ENCODE data around the gene BEST4. TPM values are rescaled to one million over a fixed set of nuclear protein-coding genes. Genes with fewer than 3 reads are reported as not detected.
"Not testable (repeated sequence)": the region's sequence is repeated elsewhere in the genome, so short reads cannot be mapped to it uniquely, and the experiment has no call there.

BEST4 gene
- total and polyA plus RNA-seq, 2 experiments from 2014 or later = 0.48 to 0.83 TPM

- TF ChIP-seq CTCF (IDR thresholded peaks at IDR 0.05; ENCODE audit: poor library complexity) (no peak), EZH2 (IDR thresholded peaks at IDR 0.05; ENCODE audit: borderline replicate concordance) (no peak), EZH2phosphoT487 (IDR thresholded peaks at IDR 0.05; ENCODE audit: low read depth, severe bottlenecking, unreplicated experiment) (no peak)
- Histone ChIP-seq H3K27ac (no peak overlapping the region), H3K4me1 (ENCODE audit: insufficient read depth) (peaks cover 5% of the 10 kb centered on the region)
Measured at GRCh38 chr1:44817307-44817706, 29.3 kb upstream of the BEST4 start.

GRCh38 chr1:44815926-44816325 lies 28.0 kb upstream of the BEST4 start:
- DNase-seq (ENCODE audit: low spot score); H3K79me2 ChIP-seq; H3K4me3 ChIP-seq; H3K4me2 ChIP-seq; H4K20me1 ChIP-seq (ENCODE audit: insufficient read depth, poor library complexity, severe bottlenecking); H3K9me2 ChIP-seq (replicated peaks; ENCODE audit: insufficient read depth); H3K27me3 ChIP-seq; H2AFZ ChIP-seq; H3K9me3 ChIP-seq (ENCODE audit: low read depth); H3K36me3 ChIP-seq (replicated peaks; ENCODE audit: insufficient read depth, low read depth): not testable (repeated sequence)
- Histone ChIP-seq H3K27ac (peak overlapping the region; percentile 29), H3K4me1 (ENCODE audit: insufficient read depth) (peaks cover 12% of the 10 kb centered on the region)
- 95% methylated on average over 9 of the region's 9 CpGs for WGBS (ENCODE audit: low lambda C conversion rate, missing lambda C conversion rate)

More at GRCh38 chr1:44817307-44817706, 29.3 kb upstream of the BEST4 start:
- no peaks in the 10 kb centered on the region for H3K9me2 ChIP-seq (replicated peaks; ENCODE audit: insufficient read depth)
- no peaks in the 10 kb centered on the region for H3K36me3 ChIP-seq (replicated peaks; ENCODE audit: insufficient read depth, low read depth)
- H3K4me2 ChIP-seq = no peak overlapping the region
- H3K4me3 ChIP-seq = no peak overlapping the region
- no peaks in the 10 kb centered on the region for H3K9me3 ChIP-seq (ENCODE audit: low read depth)
- no peak overlapping the region for H2AFZ ChIP-seq
- H4K20me1 ChIP-seq (ENCODE audit: insufficient read depth, poor library complexity, severe bottlenecking) = no peaks in the 10 kb centered on the region
- no peaks in the 10 kb centered on the region for H3K27me3 ChIP-seq
- no peak for DNase-seq (ENCODE audit: low spot score)
- no peaks in the 10 kb centered on the region for H3K79me2 ChIP-seq
- 94% methylated on average over 2 of the region's 2 CpGs for WGBS (ENCODE audit: low lambda C conversion rate, missing lambda C conversion rate)

DNA sequence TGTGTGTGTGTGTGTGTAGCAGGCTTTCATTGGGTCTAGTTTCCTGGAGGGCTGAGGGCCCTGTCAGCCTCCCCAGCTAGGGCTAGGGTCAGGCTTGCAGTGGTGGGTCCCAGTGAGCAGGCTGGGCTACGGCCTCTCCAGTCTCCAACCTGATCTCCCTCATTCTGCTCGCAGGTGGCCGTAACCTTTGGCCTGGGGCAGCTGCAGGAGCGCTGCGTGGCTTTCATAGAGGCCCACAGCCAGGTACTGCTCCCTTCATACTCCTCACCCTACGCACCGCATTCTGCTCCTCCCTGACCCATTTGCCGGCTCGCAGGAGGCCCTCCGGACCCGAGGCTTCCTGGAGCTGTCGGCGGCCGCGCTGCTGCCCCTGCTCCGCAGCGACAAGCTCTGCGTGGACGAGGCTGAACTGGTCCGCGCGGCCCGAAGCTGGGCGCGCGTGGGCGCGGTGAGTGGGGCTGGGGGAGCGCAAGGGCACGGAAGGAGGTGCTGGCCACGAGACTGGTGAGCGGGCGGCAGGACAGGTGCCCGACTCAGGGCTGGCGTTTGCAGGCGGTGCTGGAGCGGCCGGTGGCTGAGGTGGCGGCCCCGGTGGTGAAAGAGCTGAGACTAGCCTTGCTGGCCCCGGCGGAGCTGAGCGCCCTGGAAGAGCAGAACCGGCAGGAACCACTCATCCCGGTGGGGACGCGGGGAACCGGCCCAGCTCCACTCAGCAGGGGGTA lies 25.0 kb upstream of the BEST4 start:
- DNase-seq (ENCODE audit: low spot score) = no peak
- WGBS (ENCODE audit: low lambda C conversion rate, missing lambda C conversion rate) = 60% methylated on average over 41 of the region's 48 CpGs
- TF ChIP-seq EZH2phosphoT487 (IDR thresholded peaks at IDR 0.05; ENCODE audit: low read depth, severe bottlenecking, unreplicated experiment) (no peak), EZH2 (IDR thresholded peaks at IDR 0.05; ENCODE audit: borderline replicate concordance) (no peak), CTCF (IDR thresholded peaks at IDR 0.05; ENCODE audit: poor library complexity) (no peak)
- Histone ChIP-seq H3K4me3 (no peak overlapping the region), H3K27ac (peak overlapping the region; percentile 58), H2AFZ (no peak overlapping the region), H3K4me2 (peak overlapping the region; percentile 69), H3K27me3 (no peaks in the 10 kb centered on the region), H3K9me3 (ENCODE audit: low read depth) (no peaks in the 10 kb centered on the region), H3K36me3 (replicated peaks; ENCODE audit: insufficient read depth, low read depth) (no peaks in the 10 kb centered on the region), H3K4me1 (ENCODE audit: insufficient read depth) (peaks cover 38% of the 10 kb centered on the region), H3K9me2 (replicated peaks; ENCODE audit: insufficient read depth) (no peaks in the 10 kb centered on the region), H3K79me2 (peaks cover 17% of the 10 kb centered on the region), H4K20me1 (ENCODE audit: insufficient read depth, poor library complexity, severe bottlenecking) (no peaks in the 10 kb centered on the region)

- Histone ChIP-seq H3K4me1 (ENCODE audit: insufficient read depth) (peaks cover 53% of the 10 kb centered on the region), H3K9me3 (ENCODE audit: low read depth) (no peaks in the 10 kb centered on the region), H3K27ac (peak overlapping the region; percentile 75), H3K36me3 (replicated peaks; ENCODE audit: insufficient read depth, low read depth) (no peaks in the 10 kb centered on the region), H4K20me1 (ENCODE audit: insufficient read depth, poor library complexity, severe bottlenecking) (no peaks in the 10 kb centered on the region), H3K79me2 (peaks cover 17% of the 10 kb centered on the region), H3K27me3 (no peaks in the 10 kb centered on the region), H3K4me3 (no peak overlapping the region), H2AFZ (no peak overlapping the region), H3K9me2 (replicated peaks; ENCODE audit: insufficient read depth) (no peaks in the 10 kb centered on the region), H3K4me2 (peak overlapping the region; percentile 5)
- no peak for TF ChIP-seq EZH2 (IDR thresholded peaks at IDR 0.05; ENCODE audit: borderline replicate concordance)
- TF ChIP-seq EZH2phosphoT487 (IDR thresholded peaks at IDR 0.05; ENCODE audit: low read depth, severe bottlenecking, unreplicated experiment) = no peak
- no peak for TF ChIP-seq CTCF (IDR thresholded peaks at IDR 0.05; ENCODE audit: poor library complexity)
- peak; percentile 5 for DNase-seq (ENCODE audit: low spot score)
- 90% methylated on average over 8 of the region's 8 CpGs for WGBS (ENCODE audit: low lambda C conversion rate, missing lambda C conversion rate)
Measured at GRCh38 chr1:44811234-44811633, 23.3 kb upstream of the BEST4 start.

- not testable (repeated sequence) for H3K27me3 ChIP-seq; H3K9me3 ChIP-seq (ENCODE audit: low read depth); DNase-seq (ENCODE audit: low spot score); H3K4me3 ChIP-seq; H4K20me1 ChIP-seq (ENCODE audit: insufficient read depth, poor library complexity, severe bottlenecking); H2AFZ ChIP-seq; H3K9me2 ChIP-seq (replicated peaks; ENCODE audit: insufficient read depth); H3K36me3 ChIP-seq (replicated peaks; ENCODE audit: insufficient read depth, low read depth)
- WGBS (ENCODE audit: low lambda C conversion rate, missing lambda C conversion rate) = 98% methylated on average over 4 of the region's 4 CpGs
- Histone ChIP-seq H3K4me2 (peak overlapping the region; percentile 75), H3K27ac (peak overlapping the region; percentile 100), H3K79me2 (peaks cover 17% of the 10 kb centered on the region), H3K4me1 (ENCODE audit: insufficient read depth) (peaks cover 53% of the 10 kb centered on the region)
Measured at GRCh38 chr1:44810762-44811105, 22.8 kb upstream of the BEST4 start.

Data from hepatocyte (in vitro differentiated cells).